ENCODE data around the gene PFKP. TPM values are rescaled to one million over a fixed set of nuclear protein-coding genes. Genes with fewer than 3 reads are reported as not detected.

The PFKP gene
- total and polyA plus RNA-seq, 2 experiments from 2014 or later, result 24.6 to 48.9 TPM

- Histone ChIP-seq H3K27ac (no peak overlapping the region), H3K4me2 (no peak overlapping the region), H2AFZ (no peak overlapping the region), H3K27me3 (no peaks in the 10 kb centered on the region), H3K4me1 (ENCODE audit: insufficient read depth) (peaks cover 7% of the 10 kb centered on the region), H4K20me1 (ENCODE audit: insufficient read depth, poor library complexity, severe bottlenecking) (no peaks in the 10 kb centered on the region), H3K9me2 (replicated peaks; ENCODE audit: insufficient read depth) (no peaks in the 10 kb centered on the region), H3K9me3 (ENCODE audit: low read depth) (no peaks in the 10 kb centered on the region), H3K36me3 (replicated peaks; ENCODE audit: insufficient read depth, low read depth) (no peaks in the 10 kb centered on the region), H3K4me3 (no peak overlapping the region), H3K79me2 (no peaks in the 10 kb centered on the region)
- WGBS (ENCODE audit: low lambda C conversion rate, missing lambda C conversion rate), result 97% methylated on average over 38 of the region's 40 CpGs
- DNase-seq (ENCODE audit: low spot score), result no peak
- TF ChIP-seq EZH2 (IDR thresholded peaks at IDR 0.05; ENCODE audit: borderline replicate concordance) (no peak), CTCF (IDR thresholded peaks at IDR 0.05; ENCODE audit: poor library complexity) (no peak), EZH2phosphoT487 (IDR thresholded peaks at IDR 0.05; ENCODE audit: low read depth, severe bottlenecking, unreplicated experiment) (no peak)
These were observed 57.2 kb downstream of the PFKP start for GRCh38 chr10:3124412-3125175.

GRCh38 chr10:3125527-3126170 lies 58.3 kb downstream of the PFKP start:
- Histone ChIP-seq H3K9me2 (replicated peaks; ENCODE audit: insufficient read depth) (no peaks in the 10 kb centered on the region), H2AFZ (no peak overlapping the region), H3K4me1 (ENCODE audit: insufficient read depth) (peaks cover 7% of the 10 kb centered on the region), H3K4me2 (no peak overlapping the region), H3K4me3 (no peak overlapping the region), H4K20me1 (ENCODE audit: insufficient read depth, poor library complexity, severe bottlenecking) (no peaks in the 10 kb centered on the region), H3K27ac (no peak overlapping the region), H3K79me2 (no peaks in the 10 kb centered on the region), H3K9me3 (ENCODE audit: low read depth) (no peaks in the 10 kb centered on the region), H3K36me3 (replicated peaks; ENCODE audit: insufficient read depth, low read depth) (no peaks in the 10 kb centered on the region), H3K27me3 (no peaks in the 10 kb centered on the region)
- 95% methylated on average over 24 of the region's 24 CpGs for WGBS (ENCODE audit: low lambda C conversion rate, missing lambda C conversion rate)
- no peak for DNase-seq (ENCODE audit: low spot score)
- TF ChIP-seq EZH2phosphoT487 (IDR thresholded peaks at IDR 0.05; ENCODE audit: low read depth, severe bottlenecking, unreplicated experiment) (no peak), CTCF (IDR thresholded peaks at IDR 0.05; ENCODE audit: poor library complexity) (no peak)

- TF ChIP-seq EZH2 (IDR thresholded peaks at IDR 0.05; ENCODE audit: borderline replicate concordance) (no peak), EZH2phosphoT487 (IDR thresholded peaks at IDR 0.05; ENCODE audit: low read depth, severe bottlenecking, unreplicated experiment) (no peak), CTCF (IDR thresholded peaks at IDR 0.05; ENCODE audit: poor library complexity) (no peak)
- H3K36me3 ChIP-seq (replicated peaks; ENCODE audit: insufficient read depth, low read depth), result no peaks in the 10 kb centered on the region
- H3K9me2 ChIP-seq (replicated peaks; ENCODE audit: insufficient read depth), result no peaks in the 10 kb centered on the region
- no peak for DNase-seq (ENCODE audit: low spot score)
- no peak overlapping the region for H2AFZ ChIP-seq
- no peaks in the 10 kb centered on the region for H3K9me3 ChIP-seq (ENCODE audit: low read depth)
- H3K4me2 ChIP-seq, result no peak overlapping the region
- no peaks in the 10 kb centered on the region for H3K79me2 ChIP-seq
- H3K27me3 ChIP-seq, result no peaks in the 10 kb centered on the region
- peaks cover 7% of the 10 kb centered on the region for H3K4me1 ChIP-seq (ENCODE audit: insufficient read depth)
- no peaks in the 10 kb centered on the region for H4K20me1 ChIP-seq (ENCODE audit: insufficient read depth, poor library complexity, severe bottlenecking)
- H3K4me3 ChIP-seq, result no peak overlapping the region
- H3K27ac ChIP-seq, result no peak overlapping the region
- 94% methylated on average over 15 of the region's 15 CpGs for WGBS (ENCODE audit: low lambda C conversion rate, missing lambda C conversion rate)
These were observed 58.9 kb downstream of the PFKP start for GRCh38 chr10:3126249-3126648.
